ENCODE results near the gene PRDM16.

Gene PRDM16

DNA sequence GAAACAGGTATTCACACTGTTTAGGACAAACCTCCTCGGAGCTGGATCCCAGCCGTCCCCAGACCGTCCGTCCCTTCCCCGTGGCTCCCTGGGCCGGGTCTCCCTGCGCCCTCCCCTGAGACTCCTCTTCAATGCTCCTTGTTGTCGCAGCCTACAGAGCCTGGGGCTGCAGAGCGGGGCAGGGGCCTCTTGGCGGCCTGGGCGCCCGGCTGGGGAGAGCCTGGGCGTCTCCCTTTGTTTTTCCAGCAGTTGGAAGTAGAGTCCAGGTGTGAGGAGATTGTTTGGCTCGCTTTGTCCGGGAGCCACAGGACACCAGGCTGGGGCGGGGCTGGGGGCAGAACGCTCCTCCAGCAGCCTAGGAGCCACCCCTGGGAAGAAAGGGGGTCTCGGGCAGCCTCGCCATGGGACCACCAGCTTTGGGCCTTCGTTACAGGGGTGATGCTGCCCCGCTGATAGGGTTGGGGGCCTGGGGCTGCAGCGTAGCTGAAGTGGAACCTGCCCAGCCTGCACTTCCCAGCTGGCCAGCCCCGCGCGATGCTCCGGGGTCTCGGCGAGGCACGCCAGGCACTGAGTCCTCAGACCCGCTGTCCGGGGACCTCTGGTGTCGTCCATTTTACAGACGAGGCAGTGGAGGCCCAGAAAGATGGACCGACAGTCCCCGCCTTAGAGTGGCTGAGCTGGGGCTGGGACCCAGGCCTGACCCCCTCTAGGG is 66.9 kb downstream of the PRDM16 start:
- in situ Hi-C loops (cut with MboI; ENCODE audit: low sequenced_read_pairs, unreplicated experiment), result no loop called here
- DNase-seq (ENCODE audit: low spot score), result no peak
- TF ChIP-seq, protein P1, sequence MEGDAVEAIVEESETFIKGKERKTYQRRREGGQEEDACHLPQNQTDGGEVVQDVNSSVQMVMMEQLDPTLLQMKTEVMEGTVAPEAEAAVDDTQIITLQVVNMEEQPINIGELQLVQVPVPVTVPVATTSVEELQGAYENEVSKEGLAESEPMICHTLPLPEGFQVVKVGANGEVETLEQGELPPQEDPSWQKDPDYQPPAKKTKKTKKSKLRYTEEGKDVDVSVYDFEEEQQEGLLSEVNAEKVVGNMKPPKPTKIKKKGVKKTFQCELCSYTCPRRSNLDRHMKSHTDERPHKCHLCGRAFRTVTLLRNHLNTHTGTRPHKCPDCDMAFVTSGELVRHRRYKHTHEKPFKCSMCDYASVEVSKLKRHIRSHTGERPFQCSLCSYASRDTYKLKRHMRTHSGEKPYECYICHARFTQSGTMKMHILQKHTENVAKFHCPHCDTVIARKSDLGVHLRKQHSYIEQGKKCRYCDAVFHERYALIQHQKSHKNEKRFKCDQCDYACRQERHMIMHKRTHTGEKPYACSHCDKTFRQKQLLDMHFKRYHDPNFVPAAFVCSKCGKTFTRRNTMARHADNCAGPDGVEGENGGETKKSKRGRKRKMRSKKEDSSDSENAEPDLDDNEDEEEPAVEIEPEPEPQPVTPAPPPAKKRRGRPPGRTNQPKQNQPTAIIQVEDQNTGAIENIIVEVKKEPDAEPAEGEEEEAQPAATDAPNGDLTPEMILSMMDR (IDR thresholded peaks at IDR 0.05; ENCODE audit: borderline replicate concordance, control extremely low read depth, extremely low read depth, insufficient read depth, missing control alignments), result no peak

DNA sequence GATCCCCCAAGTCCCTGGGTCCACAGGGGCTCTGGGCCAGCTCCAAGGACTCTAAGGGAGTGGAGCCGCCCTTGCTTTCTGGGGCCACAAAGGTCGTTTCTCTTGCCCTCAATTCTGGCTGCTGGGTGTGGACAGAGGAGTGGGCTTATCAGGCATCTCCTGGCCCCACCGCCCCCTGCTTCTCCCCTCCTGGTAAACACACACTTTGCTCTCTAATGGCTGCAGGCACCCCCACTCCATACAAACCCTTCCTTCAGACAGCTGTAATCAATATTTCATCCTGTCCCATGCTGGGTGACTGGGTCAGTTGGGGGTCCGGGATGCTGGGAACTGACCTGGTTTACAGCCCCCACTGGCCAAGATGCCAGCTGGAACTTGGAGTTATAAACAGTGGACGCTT is 67.5 kb downstream of the PRDM16 start:
- TF ChIP-seq, protein P1 (IDR thresholded peaks at IDR 0.05; ENCODE audit: borderline replicate concordance, control extremely low read depth, extremely low read depth, insufficient read depth, missing control alignments), result no peak
- in situ Hi-C loops (cut with MboI; ENCODE audit: low sequenced_read_pairs, unreplicated experiment), result no loop called here

DNA sequence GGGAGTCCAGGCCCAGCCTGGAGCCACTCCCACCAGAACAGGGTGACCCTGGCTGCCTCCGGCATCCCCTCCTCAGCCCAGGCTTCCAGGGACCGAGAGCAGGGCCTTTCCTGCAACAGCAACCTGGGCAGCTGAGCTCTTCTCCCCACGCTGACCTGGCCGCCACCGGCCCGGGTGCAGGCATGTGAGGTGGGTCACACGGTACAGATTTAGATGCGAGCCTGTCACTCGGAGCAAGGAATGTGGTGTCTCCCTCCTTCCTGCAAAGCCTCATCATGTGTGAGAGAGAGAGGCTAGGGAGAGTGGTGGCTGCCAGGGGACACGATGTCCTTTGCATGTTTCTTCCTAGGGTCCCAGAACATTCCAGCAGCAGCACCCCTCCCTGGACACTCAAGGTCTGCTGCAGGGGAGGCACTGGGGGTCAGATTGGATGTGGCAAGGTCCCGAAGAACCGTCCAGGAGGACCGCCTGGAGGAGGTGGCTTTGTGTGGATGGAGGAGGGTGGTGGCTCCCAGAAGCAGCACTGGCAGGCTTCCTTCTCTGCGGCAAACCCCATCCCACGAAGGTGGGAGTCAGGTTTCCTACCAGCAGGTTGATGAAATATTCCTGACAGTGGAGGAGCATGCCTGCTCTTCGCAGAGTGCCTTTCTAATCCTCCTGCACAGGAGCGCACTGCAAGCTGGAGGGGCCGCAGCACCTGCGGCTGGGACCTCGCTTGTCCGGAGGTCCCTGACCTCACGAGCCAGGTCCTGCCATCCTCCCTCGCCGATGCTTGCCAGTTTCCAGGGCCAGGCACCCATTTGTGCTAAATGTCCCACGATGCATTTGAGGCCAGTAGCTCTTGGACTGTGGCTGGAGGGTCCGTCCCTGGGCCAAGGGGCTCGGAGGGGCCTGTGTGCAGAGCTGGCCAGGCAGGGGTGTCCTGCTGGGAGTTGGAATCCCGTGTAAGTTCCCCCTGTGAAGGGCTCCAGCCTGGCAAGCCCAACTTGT is 68.4 kb downstream of the PRDM16 start:
- in situ Hi-C loops (cut with MboI; ENCODE audit: low sequenced_read_pairs, unreplicated experiment), result no loop called here
- TF ChIP-seq, protein P1 (IDR thresholded peaks at IDR 0.05; ENCODE audit: borderline replicate concordance, control extremely low read depth, extremely low read depth, insufficient read depth, missing control alignments), result no peak
- no peak for DNase-seq (ENCODE audit: low spot score)

More for the DNA sequence above, 67.5 kb downstream of the PRDM16 start:
- no peak for DNase-seq (ENCODE audit: low spot score)

DNA sequence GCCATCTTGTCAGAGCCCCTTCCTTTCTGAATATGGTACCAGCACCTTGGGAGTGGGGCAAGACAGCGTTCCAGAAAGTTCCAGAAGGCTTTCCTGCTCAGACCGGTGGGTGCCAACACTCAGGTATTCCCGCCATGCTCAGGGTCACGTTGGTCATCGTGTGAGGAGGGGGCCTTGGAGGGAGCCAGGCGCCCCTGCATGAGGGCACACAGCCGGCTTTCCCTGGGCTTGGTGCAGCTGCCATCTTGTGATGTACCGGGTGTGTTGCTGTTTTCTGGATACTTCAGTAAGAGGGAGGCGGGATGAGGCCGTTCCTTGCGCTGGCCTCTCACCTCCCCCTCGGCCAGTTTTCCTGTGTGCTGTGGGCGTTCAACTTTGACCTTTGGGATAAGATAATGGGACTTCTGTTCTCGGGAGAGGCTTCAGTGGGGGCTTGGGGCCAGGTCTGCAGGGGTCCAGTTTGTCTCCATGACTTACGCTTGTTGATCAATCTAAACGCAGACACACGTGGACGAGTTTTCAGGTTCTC is 69.7 kb downstream of the PRDM16 start:
- TF ChIP-seq, protein P1 (IDR thresholded peaks at IDR 0.05; ENCODE audit: borderline replicate concordance, control extremely low read depth, extremely low read depth, insufficient read depth, missing control alignments), result no peak
- DNase-seq (ENCODE audit: low spot score), result no peak
- in situ Hi-C loops (cut with MboI; ENCODE audit: low sequenced_read_pairs, unreplicated experiment), result no loop called here

DNA sequence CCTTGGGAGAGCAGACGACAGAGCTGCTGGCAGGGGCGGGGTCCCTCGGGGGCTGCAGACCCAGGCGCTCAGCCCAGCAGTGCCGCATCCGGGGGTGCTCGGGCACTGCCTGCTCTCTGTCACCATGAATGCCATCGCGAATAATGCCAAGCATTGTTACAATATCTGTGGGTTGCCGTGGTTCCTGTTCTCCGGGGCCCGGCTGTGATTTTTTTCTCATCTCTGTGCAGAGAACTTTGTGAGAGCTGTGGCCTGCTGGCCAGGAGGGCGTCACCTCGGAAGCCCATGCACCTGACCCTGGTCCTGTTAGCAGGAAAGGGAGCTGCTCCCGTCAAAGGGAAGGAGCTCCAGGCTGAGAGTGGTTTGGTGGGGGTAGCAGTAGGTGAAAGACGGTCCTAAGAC is 70.4 kb downstream of the PRDM16 start:
- no peak for DNase-seq (ENCODE audit: low spot score)
- TF ChIP-seq, protein P1 (IDR thresholded peaks at IDR 0.05; ENCODE audit: borderline replicate concordance, control extremely low read depth, extremely low read depth, insufficient read depth, missing control alignments), result no peak
- in situ Hi-C loops (cut with MboI; ENCODE audit: low sequenced_read_pairs, unreplicated experiment), result no loop called here

DNA sequence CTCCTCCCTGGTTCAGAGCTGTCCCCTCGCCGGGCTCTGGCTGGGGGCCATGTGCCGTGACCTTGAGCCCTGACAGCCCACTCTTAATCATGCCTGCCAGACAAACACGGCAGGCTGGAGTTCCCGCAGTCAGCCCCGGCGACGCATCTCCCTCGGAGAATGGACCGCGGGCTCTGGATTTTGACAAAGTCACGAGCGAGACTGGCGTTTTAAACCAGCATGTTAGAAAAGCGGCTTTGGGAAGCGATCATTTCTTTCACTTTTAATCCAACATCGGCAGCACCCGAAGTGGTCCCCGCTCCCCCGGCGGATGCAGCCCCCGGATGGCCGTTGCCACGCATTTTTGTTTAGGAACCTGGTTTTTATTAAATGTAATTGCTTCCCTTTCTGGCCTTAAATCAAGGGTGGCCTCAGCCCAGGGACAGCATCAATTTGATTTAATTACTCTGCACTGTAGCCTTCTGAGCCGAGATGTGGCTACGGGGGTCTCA is 70.9 kb downstream of the PRDM16 start:
- in situ Hi-C loops (cut with MboI; ENCODE audit: low sequenced_read_pairs, unreplicated experiment), result no loop called here
- DNase-seq (ENCODE audit: low spot score), result no peak

More for the DNA sequence above, 70.9 kb downstream of the PRDM16 start:
- TF ChIP-seq, protein P1 (IDR thresholded peaks at IDR 0.05; ENCODE audit: borderline replicate concordance, control extremely low read depth, extremely low read depth, insufficient read depth, missing control alignments), result no peak
